Measurements from ENCODE around the gene TMEM82.

- TF ChIP-seq CTCF (IDR thresholded peaks at IDR 0.05) (no peak), POLR2A (IDR thresholded peaks at IDR 0.05) (no peak)
These were observed 26.1 kb downstream of the TMEM82 start for GRCh38 chr1:15768388-15768787.
